Stimulated activated CD4-positive, alpha-beta T cell treated with anti-CD3 and anti-CD28 coated beads, Interleukin-4, amount 100 ng/mL, for 1 hour (primary cell): ENCODE measurements around the gene MROH9.

Source experiments
- DNase-seq: peaks from one replicate; pipeline ENCODE4 v3.0.0-alpha.2; 2020

MROH9 gene

DNA sequence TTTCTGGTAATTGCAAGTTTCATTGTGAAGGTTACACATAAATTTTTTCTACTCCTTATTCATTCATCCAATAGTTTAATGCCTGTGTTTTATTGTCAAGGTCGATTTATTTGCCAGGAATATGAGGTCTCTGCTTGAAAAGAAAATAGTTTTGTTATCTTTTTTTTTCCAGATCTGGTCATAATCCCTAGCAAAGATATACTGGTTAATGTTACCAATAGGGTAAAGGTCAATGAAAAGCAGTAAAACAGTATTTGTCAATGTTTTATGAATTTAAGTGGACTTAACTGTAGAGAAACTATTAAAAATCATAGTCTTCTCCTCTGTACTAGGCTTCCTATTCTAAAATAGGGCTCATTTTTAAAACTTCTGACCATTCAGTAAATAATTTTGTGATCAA lies 147.3 kb downstream of the MROH9 start:
- DNase-seq, result no peak

DNA sequence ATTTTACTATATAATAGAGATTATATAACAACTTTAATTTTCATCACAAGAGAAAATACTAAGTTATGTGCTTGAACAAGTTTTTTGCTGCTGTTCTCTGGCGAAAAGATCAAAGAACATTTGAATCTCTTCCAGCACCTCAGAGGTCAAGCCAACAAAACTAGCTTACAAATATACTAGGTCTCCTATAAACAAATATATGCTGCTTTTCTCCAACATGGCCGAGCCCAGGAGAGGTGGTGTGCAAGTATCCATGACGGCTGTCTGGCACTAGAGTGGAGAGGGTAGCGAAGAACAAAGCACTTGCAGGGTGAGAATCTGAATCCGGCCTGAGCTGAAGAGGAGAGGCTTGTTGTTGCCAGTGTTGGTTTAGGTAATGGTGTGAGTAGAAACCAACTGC lies 147.9 kb downstream of the MROH9 start:
- DNase-seq, result no peak

DNA sequence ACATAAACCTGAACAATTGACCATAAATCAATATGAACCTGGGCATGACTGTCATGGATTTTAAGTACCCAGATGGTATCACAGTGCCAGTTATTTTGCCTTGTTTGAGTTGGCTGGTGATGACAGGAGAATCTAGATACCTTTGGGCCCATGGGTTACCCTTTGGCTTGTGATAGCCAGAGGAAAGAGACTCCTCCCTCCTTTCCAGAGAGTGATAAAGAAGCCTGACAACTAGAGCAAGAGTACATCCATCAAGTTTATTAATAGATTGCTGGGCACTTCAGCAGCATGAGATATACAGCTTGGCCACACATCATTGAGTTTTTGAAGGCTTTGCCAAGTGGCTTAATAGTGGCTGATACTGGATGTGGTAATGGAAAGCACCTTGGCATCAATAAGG lies 148.8 kb downstream of the MROH9 start:
- DNase-seq, result no peak

DNA sequence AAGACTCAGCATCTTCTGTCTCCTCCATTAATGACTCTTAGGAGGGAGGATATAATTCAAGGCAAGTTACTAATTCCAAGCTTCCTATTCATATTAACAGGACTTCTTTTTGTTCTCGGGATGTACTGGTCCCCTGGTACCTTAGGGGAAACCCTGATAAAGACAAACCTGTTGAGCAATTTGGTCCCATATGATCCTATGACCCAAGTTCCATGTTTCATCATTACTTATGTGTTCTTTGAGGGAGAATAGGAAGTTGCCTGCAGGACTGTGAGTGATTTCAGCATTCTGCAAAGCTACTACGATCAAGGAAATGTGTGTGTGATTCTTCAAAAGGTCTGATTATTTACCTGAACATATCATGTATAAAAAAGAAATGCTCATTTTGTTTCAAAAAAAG lies 149.5 kb downstream of the MROH9 start:
- no peak for DNase-seq

DNA sequence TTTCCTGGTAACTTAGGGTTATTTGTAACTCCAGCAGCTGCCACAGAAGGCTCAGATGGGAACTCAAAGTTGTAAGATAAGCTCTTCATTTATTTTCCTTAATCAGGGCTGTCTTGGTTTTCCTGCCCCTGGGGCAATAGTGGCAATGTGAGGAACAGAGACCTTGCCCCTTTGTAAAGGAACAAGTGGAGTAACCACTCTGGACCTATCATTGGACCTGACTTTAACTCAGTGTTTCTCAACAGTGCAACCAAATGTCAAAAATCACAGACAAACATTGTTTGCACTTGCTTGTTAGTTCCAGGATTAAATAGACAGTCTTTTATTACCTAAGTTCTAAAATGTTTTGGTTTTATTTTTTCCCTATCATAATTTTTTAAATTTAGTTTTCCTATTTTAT lies 152.6 kb downstream of the MROH9 start:
- no peak for DNase-seq

DNA sequence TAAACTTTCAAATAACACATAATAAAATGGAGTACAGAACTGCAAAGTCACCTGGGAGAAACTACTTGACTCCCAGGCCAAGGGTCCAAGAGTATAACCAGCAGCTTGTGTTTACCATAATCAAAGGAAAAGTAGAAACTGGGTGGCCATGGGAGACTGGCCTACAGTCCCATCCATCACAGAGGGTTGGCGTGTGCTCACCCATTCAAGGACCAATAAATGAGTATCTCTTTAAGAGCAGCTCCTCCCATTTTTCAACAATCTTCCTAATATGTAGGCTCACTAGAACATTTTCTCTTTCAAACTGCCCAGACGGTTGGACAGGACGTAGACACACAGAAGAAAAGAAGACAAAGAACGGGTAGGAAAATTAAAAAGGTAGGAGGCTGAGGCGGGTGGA lies 155.3 kb downstream of the MROH9 start, which contains the start of gene FMO3:
TSS of gene FMO3 (plus strand) at position 302 of the 400 bp plus-strand sequence. CDS start 1,754 bp downstream, outside the sequence.
- no peak for DNase-seq

DNA sequence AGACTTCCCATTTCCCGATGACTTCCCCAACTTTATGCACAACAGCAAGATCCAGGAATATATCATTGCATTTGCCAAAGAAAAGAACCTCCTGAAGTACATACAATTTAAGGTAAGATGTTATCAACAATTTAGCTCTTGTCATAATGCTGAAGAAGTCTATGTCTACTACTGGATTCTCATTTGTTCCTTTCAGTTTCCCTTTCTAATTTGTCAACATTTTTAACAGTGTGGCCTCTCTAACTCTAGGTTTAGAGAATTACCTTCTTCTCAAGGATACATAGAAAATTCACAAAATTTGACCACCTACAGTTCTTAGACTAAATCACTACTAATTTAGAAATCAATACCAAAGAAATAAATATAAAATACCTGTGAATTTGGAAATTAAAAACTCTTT lies 168.5 kb downstream of the MROH9 start:
- no peak for DNase-seq

DNA sequence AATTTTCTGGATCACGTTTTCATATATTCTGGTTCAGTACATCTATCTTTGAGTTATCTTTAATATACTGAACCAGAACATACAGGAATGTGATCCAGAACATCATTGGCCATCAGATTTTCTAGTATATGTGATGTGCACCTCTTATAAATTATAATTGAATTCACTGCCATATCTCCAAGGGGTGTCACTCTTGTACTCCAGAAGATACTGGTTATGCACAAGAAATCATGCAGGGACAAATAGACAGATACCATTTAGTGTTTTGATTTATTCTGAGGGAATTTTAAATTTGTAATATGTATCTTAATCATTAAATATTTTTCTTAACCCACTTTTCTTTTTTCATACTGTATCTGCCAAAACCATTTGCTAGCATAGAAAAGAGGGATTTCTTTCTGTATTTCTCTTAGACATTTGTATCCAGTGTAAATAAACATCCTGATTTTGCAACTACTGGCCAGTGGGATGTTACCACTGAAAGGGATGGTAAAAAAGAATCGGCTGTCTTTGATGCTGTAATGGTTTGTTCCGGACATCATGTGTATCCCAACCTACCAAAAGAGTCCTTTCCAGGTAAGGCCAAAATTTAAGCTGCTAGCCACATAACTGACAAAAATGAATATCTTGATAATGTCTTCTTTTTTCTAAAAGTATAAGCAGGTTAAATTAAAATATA lies 172.1 kb downstream of the MROH9 start:
- no peak for DNase-seq

DNA sequence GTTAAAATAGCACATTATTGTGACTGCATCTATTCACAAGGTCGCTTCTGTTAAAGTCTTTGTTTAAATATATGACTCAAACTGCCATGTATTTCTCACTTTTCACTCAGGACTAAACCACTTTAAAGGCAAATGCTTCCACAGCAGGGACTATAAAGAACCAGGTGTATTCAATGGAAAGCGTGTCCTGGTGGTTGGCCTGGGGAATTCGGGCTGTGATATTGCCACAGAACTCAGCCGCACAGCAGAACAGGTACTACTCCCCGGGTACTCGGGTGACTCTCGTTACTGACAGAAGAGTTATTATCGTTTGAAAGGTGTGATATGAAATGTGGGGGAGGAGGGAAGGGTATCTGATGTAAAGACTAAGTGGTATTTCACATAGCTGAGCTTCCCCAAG lies 172.6 kb downstream of the MROH9 start:
- no peak for DNase-seq

DNA sequence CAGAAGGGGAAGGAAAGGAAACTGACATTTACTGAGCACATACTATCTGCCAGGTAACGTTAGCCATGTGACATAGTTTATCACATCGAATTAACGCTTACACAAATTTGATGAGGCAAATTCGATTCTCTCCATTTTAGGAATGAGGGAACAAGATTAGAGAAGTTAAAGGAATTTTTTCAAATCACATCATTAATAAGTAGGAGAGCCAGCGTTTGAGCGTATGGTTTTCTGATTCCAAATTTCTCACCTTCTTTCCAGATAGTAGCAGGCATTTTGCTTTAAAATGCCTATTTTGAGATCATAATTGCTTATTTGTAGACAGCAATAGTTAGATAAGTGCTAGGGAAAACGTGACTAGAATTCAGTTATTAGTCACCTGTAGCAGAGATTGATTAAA lies 174.6 kb downstream of the MROH9 start:
- no peak for DNase-seq

DNA sequence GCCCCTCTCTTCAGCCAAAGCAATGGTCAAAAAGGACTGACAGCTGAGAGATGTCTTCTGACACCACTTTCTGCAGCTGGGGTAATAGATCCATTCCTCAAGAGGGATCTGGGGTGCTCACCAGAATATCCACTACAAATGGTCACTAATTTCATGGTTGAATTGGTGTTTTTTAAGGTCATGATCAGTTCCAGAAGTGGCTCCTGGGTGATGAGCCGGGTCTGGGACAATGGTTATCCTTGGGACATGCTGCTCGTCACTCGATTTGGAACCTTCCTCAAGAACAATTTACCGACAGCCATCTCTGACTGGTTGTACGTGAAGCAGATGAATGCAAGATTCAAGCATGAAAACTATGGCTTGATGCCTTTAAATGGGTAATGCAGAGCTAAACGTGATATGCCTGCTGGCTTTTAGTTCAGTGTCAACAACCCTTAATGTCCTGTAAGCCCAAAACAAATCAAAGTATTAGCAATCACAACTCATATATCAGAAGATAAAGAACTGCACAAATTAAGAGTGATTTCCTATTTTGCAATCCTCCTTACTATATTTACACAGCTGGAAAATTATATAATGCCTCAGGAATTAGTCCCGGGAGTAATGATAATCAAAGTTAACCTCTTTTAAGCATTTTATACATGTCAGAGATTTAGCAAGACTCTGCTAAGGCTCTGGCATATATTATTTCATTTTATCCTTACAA lies 175.4 kb downstream of the MROH9 start:
- no peak for DNase-seq

DNA sequence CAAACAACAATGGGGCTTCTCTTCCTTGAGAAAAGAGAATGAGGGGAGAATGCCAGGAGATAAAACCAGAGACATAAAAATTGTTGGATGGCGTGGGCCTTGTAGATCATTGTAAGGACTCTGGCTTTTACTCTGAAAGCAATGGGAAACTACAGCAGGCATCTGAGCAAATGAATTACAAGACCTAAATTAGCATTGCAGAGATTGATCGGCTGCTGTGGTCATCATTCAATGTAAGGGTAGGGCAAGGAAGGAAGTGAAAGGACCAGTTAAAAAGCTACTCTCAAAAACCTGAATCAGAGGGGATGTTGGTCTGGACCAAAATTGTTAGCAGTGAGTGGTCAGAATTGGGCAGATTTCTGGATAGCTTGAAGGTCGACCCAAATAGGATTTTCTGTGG lies 176.8 kb downstream of the MROH9 start:
- DNase-seq, result no peak

DNA sequence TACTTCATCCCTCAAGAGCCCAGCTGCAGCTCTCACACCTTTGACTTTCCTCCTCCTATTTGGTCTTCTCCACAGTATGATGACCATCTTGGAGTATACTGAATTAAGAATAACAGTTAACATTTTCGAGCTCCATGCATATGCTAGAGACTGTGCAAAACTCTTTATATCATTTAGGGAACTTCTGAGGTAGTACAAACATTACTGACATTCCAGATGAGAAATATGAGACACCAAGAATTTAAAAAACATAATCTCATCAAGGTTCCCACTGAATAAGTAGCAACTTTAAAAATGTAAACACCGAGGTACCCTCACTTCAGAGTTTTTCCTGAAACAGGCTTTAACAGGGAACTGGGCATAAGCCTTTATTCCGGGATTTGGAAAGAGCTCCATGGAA lies 178.0 kb downstream of the MROH9 start:
- no peak for DNase-seq
